Gastroesophageal sphincter (tissue), 4 donors: Measurements from ENCODE around the gene ZBTB20. TPM values are rescaled to one million over a fixed set of nuclear protein-coding genes. Genes with fewer than 3 reads are reported as not detected.

Source experiments
- ATAC-seq: fragments of 150-250 bp; one replicate; pipeline ENCODE4 v1.9.1; 2016; ENCODE audit warnings: mild to moderate bottlenecking, moderate library complexity
- H3K27ac ChIP-seq, 4 donors: fragments of 200-600 bp; sonication (generic) in 3 of 4; 1 replicate in 3 of 4; 2 replicates in 1 of 4; pipeline ENCODE4 v1.5.1; 2016 to 2019
- H3K27me3 ChIP-seq: fragments of 200-600 bp; sonication (generic); one replicate; pipeline ENCODE4 v1.5.1; 2019
- H3K36me3 ChIP-seq, 2 donors: fragments of 200-600 bp; sonication (generic); one replicate each; pipeline ENCODE4 v1.5.1; 2019; ENCODE audit warnings: control low read depth in 1 of 2
- H3K4me1 ChIP-seq, 3 donors: fragments of 200-600 bp; sonication (generic); 1 replicate in 2 of 3; 2 replicates in 1 of 3; pipeline ENCODE4 v1.5.1; 2016 to 2019; ENCODE audit warnings: control low read depth in 2 of 3
- H3K4me3 ChIP-seq, 2 donors: fragments of 200-600 bp; sonication (generic); one replicate each; pipeline ENCODE4 v1.5.1; 2019; ENCODE audit warnings: mild to moderate bottlenecking in 1 of 2, moderate library complexity in 1 of 2
- H3K9me3 ChIP-seq, 3 donors: fragments of 200-600 bp; sonication (generic); one replicate each; pipeline ENCODE4 v1.5.1; 2017 to 2019; ENCODE audit warnings: control low read depth in 2 of 3
- EP300 ChIP-seq: sonication (generic); formaldehyde crosslinking; IDR thresholded peaks from one replicate; pipeline ENCODE4 v1.6.1; 2017; ENCODE audit warnings: antibody characterized with exemption, mild to moderate bottlenecking
- POLR2A ChIP-seq, 2 donors: fragments of 450-650 bp; IDR thresholded peaks; one replicate each; pipeline ENCODE4 v1.6.1; 2017; ENCODE audit warnings: antibody characterized with exemption in 2 of 2, mild to moderate bottlenecking in 2 of 2, moderate library complexity in 1 of 2
- POLR2AphosphoS5 ChIP-seq: sonication (generic); formaldehyde crosslinking; IDR thresholded peaks from one replicate; pipeline ENCODE4 v1.6.1; 2017; ENCODE audit warnings: antibody characterized with exemption
- WGBS, 2 donors: methylation state at CpG; one replicate each; pipeline ENCODE4 v1.1.5; 2018; ENCODE audit warnings: low coverage in 1 of 2; 5-methylcytosine and 5-hydroxymethylcytosine counted together
- total RNA-seq, 4 donors: library from RNA; depleted of rRNA; stranded (reverse); fragments of >200 nt; gene quantifications; one replicate each; pipeline ENCODE4 v1.1.0, GENCODE V29; 2016
- TF ChIP-seq, protein P1 (sequence below), 4 experiments: fragments of 200-600 bp in 2 of 4; fragments of 450-650 bp in 2 of 4; sonication (generic) in 1 of 4; IDR thresholded peaks; one replicate each; pipeline ENCODE4 v1.5.1; 2017 to 2019; ENCODE audit warnings: antibody characterized with exemption in 4 of 4, mild to moderate bottlenecking in 2 of 4, moderate library complexity in 2 of 4

Gene ZBTB20
- total RNA-seq, 4 donors from 2014 or later: 53.1 to 113 (median 98.4) TPM

DNA sequence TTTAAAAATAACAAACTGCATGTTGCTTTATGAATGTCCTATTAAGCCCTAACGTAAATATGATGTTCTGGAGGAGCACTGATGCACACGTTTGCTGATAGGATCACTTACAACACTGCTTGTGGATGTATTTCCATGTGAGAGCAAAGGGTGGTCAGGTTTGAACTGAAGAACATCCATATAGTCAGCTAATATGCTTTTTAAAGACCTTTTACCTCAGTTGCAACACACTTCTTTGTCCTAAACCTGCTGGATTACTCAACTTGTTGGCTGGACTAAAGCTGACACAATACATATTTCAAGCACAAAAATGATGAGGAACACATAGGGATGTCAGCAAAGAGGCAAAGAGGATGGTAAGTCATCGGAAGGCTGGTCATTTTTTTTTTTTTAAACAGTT, 666.6 kb downstream of the ZBTB20 start:
- ATAC-seq: peak; percentile 72
- TF ChIP-seq POLR2AphosphoS5 (peak; percentile 50), POLR2A (IDR thresholded peaks at IDR 0.05) (no peak), EP300 (no peak)
- TF ChIP-seq, protein P1, sequence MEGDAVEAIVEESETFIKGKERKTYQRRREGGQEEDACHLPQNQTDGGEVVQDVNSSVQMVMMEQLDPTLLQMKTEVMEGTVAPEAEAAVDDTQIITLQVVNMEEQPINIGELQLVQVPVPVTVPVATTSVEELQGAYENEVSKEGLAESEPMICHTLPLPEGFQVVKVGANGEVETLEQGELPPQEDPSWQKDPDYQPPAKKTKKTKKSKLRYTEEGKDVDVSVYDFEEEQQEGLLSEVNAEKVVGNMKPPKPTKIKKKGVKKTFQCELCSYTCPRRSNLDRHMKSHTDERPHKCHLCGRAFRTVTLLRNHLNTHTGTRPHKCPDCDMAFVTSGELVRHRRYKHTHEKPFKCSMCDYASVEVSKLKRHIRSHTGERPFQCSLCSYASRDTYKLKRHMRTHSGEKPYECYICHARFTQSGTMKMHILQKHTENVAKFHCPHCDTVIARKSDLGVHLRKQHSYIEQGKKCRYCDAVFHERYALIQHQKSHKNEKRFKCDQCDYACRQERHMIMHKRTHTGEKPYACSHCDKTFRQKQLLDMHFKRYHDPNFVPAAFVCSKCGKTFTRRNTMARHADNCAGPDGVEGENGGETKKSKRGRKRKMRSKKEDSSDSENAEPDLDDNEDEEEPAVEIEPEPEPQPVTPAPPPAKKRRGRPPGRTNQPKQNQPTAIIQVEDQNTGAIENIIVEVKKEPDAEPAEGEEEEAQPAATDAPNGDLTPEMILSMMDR (IDR thresholded peaks at IDR 0.05): no peak
- no peaks in the 10 kb centered on the region for H3K9me3 ChIP-seq
- no peak overlapping the region for H3K27ac ChIP-seq
- WGBS, 2 donors: 35 to 42% methylated on average over 3 of the region's 3 CpGs
- peaks cover 0 to 28% (median 2%) of the 10 kb centered on the region in 3 donors for H3K4me1 ChIP-seq
- H3K27me3 ChIP-seq: no peaks in the 10 kb centered on the region
- H3K4me3 ChIP-seq: no peak overlapping the region
- H3K36me3 ChIP-seq: no peaks in the 10 kb centered on the region

GRCh38 chr3:114478801-114479200, 668.3 kb downstream of the ZBTB20 start:
- TF ChIP-seq POLR2A (IDR thresholded peaks at IDR 0.05) (no peak), POLR2AphosphoS5 (no peak), EP300 (no peak)
- TF ChIP-seq, protein P1 (IDR thresholded peaks at IDR 0.05): no peak
- peaks cover 0 to 22% (median 2%) of the 10 kb centered on the region in 3 donors for H3K4me1 ChIP-seq
- ATAC-seq: no peak
- no peaks in the 10 kb centered on the region for H3K9me3 ChIP-seq
- H3K36me3 ChIP-seq: no peaks in the 10 kb centered on the region
- no peak overlapping the region for H3K27ac ChIP-seq
- no peaks in the 10 kb centered on the region for H3K27me3 ChIP-seq
- H3K4me3 ChIP-seq: no peak overlapping the region

- Histone ChIP-seq H3K4me3 (no peak overlapping the region), H3K27ac (no peak overlapping the region), H3K9me3 (no peaks in the 10 kb centered on the region), H3K36me3 (no peaks in the 10 kb centered on the region), H3K4me1 (peaks cover 0 to 22% (median 2%) of the 10 kb centered on the region in 3 donors), H3K27me3 (no peaks in the 10 kb centered on the region)
- TF ChIP-seq, protein P1 (IDR thresholded peaks at IDR 0.05): no peak
- no peak for TF ChIP-seq EP300
- ATAC-seq: no peak
Observed at GRCh38 chr3:114476511-114476910, 670.6 kb downstream of the ZBTB20 start.

DNA sequence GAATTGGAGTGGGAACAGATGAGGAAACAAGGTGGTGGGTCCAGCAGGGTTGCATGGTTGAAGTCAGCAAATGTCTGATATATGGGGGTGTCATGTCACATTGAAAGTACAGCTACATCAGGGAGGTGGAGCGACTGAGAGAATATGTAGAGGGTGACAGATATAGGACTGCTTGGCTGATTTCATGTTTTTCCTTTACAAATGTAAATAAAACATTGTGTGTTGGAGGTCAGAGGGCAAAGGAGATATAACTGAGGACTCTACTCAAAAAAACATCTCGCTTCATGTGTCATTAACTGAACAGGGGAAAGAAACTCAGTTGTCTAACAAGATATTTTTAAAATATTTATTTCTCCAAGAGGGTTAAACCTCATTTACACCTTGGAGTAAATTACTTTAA, 675.6 kb downstream of the ZBTB20 start:
- H3K4me3 ChIP-seq: no peak overlapping the region
- no peak for ATAC-seq
- H3K36me3 ChIP-seq: no peaks in the 10 kb centered on the region
- 92 to 100% methylated on average over 1 to 2 of the region's 2 CpGs for WGBS, 2 donors
- H3K9me3 ChIP-seq: no peaks in the 10 kb centered on the region
- H3K27ac ChIP-seq: no peak overlapping the region
- TF ChIP-seq EP300 (no peak), POLR2AphosphoS5 (no peak), POLR2A (IDR thresholded peaks at IDR 0.05) (no peak)
- TF ChIP-seq, protein P1 (IDR thresholded peaks at IDR 0.05): no peak
- no peaks in the 10 kb centered on the region for H3K27me3 ChIP-seq
- peaks cover 0 to 23% (median 2%) of the 10 kb centered on the region in 3 donors for H3K4me1 ChIP-seq

- no peak for ATAC-seq
- TF ChIP-seq, protein P1 (IDR thresholded peaks at IDR 0.05): no peak
- TF ChIP-seq POLR2AphosphoS5: no peak
- no peak for TF ChIP-seq POLR2A (IDR thresholded peaks at IDR 0.05)
- TF ChIP-seq EP300: no peak
- no peaks in the 10 kb centered on the region for H3K9me3 ChIP-seq
- H3K27me3 ChIP-seq: no peaks in the 10 kb centered on the region
- 100% methylated on average over 1 of the region's 1 CpG; no CpG with 5 or more reads in 1 of the 2 donors for WGBS, 2 donors
- H3K4me1 ChIP-seq: peaks cover 0 to 23% (median 2%) of the 10 kb centered on the region in 3 donors
- H3K36me3 ChIP-seq: no peaks in the 10 kb centered on the region
- no peak overlapping the region for H3K4me3 ChIP-seq
- peak overlapping the region in 1 of 4 donors; percentile 32 for H3K27ac ChIP-seq
Observed at GRCh38 chr3:114469070-114469469, 678.0 kb downstream of the ZBTB20 start.
